ENCODE measurements around the gene CERS4. TPM values are rescaled to one million over a fixed set of nuclear protein-coding genes. Genes with fewer than 3 reads are reported as not detected.

Gene CERS4
- total and polyA plus RNA-seq, 11 donors, result 11.1 to 37.7 (median 20.6) TPM

DNA sequence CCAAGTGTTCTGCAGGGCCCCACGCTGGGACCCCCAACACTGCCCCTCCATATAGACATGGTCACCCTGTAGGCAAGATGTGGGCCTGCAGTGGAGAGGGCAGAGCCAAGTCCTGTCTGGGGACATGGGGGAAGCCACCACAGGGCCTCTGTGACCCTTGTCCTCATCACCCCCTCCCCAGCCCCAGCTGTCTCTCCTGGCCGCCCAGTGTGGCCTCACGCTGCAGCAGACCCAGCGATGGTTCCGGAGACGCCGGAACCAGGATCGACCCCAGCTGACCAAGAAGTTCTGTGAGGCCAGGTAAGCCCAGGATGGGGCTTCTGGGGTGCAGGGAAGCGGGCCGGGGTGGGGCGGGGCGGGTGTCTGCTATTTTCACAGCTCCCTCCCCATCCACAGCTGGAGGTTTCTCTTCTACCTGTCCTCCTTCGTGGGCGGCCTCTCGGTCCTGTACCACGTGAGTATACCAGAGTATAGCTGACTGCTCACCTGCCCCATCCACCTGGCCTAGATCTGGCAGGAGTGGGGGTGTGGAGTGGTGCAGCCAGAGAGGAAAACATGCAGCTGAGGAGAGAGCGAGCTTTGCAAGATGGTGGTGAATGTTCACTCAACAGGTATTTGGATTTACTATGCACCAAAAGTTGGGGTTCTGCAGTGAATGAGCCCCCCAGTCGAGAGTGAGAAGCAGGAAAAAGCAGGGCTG is 46.4 kb downstream of the CERS4 start:
- ATAC-seq (no peak), DNase-seq (no peak)
- Histone ChIP-seq H3K9me3 (no peaks in the 10 kb centered on the region), H3K27ac (no peak overlapping the region), H3K4me1 (peaks cover 0 to 21% (median 4%) of the 10 kb centered on the region in 12 donors), H3K4me3 (no peak overlapping the region), H3K36me3 (peaks cover 0 to 43% (median 22%) of the 10 kb centered on the region in 9 donors), H3K27me3 (no peaks in the 10 kb centered on the region)
- TF ChIP-seq, protein P1, sequence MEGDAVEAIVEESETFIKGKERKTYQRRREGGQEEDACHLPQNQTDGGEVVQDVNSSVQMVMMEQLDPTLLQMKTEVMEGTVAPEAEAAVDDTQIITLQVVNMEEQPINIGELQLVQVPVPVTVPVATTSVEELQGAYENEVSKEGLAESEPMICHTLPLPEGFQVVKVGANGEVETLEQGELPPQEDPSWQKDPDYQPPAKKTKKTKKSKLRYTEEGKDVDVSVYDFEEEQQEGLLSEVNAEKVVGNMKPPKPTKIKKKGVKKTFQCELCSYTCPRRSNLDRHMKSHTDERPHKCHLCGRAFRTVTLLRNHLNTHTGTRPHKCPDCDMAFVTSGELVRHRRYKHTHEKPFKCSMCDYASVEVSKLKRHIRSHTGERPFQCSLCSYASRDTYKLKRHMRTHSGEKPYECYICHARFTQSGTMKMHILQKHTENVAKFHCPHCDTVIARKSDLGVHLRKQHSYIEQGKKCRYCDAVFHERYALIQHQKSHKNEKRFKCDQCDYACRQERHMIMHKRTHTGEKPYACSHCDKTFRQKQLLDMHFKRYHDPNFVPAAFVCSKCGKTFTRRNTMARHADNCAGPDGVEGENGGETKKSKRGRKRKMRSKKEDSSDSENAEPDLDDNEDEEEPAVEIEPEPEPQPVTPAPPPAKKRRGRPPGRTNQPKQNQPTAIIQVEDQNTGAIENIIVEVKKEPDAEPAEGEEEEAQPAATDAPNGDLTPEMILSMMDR (IDR thresholded peaks at IDR 0.05), result no peak
- TF ChIP-seq POLR2A (IDR thresholded peaks at IDR 0.05), result no peak
- 83 to 94% (median 87%) methylated on average over 14 to 18 of the region's 18 CpGs for WGBS, 4 donors
- intact Hi-C loops (cut with DNase I), result loop anchor here in 8 of 10 donors (5.0 to 10.0 kb wide), 5 partner anchors 251 to 401 kb away; partner anchors contain the start of gene ELAVL1 (in 6 of the 8)

DNA sequence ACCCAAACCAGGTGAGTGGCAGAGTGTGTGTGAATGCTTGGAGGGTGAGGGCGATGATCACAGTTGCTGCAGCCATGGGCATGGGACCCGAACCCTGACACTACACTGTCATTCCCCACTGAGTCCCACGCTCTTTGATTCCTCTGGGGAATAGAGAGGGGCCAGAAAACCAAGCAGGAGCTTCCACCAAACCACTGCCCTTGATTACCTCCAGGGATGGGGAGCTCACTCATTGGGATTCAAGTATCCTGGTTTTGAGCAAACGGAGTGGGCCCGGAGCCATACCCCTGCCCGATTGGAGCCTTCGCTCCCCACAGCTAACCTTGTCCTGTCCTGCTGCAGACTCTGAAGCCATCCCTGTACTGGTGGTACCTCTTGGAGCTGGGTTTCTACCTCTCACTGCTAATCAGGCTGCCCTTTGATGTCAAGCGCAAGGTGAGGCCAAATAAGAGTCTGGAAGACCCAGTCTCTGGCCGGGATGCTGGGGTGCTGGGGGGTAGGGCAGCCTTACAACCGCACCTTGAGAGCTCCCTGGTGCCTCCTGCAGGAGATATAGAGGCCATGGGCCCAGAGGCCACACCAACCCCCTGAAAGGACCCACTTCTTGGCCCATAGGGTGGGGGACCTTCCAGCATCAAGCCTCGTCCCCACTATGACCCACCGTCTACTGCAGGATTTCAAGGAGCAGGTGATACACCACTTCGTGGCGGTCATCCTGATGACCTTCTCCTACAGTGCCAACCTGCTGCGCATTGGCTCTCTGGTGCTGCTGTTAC is 47.3 kb downstream of the CERS4 start:
- Histone ChIP-seq H3K36me3 (peaks cover 0 to 44% (median 22%) of the 10 kb centered on the region in 9 donors), H3K27me3 (no peaks in the 10 kb centered on the region), H3K9me3 (no peaks in the 10 kb centered on the region), H3K27ac (no peak overlapping the region), H3K4me3 (no peak overlapping the region), H3K4me1 (peaks cover 0 to 20% (median 2%) of the 10 kb centered on the region in 12 donors)
- ATAC-seq, result no peak
- no peak for DNase-seq
- WGBS, 4 donors, result 95 to 96% (median 95%) methylated on average over 13 to 15 of the region's 15 CpGs
- no peak for TF ChIP-seq POLR2A (IDR thresholded peaks at IDR 0.05)
- TF ChIP-seq, protein P1 (IDR thresholded peaks at IDR 0.05), result no peak
- intact Hi-C loops (cut with DNase I), result loop anchor here in 8 of 10 donors (5.0 to 10.0 kb wide), 5 partner anchors 252 to 402 kb away; partner anchors contain the start of gene ELAVL1 (in 6 of the 8)

DNA sequence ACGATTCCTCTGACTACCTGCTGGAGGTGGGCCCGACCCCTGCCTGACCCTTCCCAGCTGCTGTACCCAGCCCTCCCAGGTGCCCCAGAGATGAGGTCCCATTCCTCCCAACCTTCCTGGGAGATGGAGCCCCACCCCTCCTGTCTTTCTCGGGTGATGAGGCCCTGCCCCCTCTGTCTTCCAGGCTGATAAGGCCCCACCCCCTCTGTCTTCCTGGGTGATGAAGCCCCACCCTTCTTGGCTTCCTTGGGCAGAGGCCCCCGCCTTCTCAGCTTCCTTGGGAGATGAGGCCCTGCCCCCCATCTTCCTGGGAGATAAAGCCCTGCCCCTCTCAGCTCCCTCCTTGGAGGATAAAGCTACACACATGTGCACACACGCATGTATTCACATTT is 47.9 kb downstream of the CERS4 start:
- intact Hi-C loops (cut with DNase I), result loop anchor here in 8 of 10 donors (5.0 to 10.0 kb wide), 5 partner anchors 252 to 402 kb away; partner anchors contain the start of gene ELAVL1 (in 6 of the 8)
- 45 to 68% (median 62%) methylated on average over 5 of the region's 5 CpGs for WGBS, 4 donors
- Histone ChIP-seq H3K4me3 (no peak overlapping the region), H3K4me1 (peaks cover 0 to 16% (median 0%) of the 10 kb centered on the region in 12 donors), H3K27me3 (no peaks in the 10 kb centered on the region), H3K9me3 (no peaks in the 10 kb centered on the region), H3K36me3 (peaks cover 0 to 50% (median 28%) of the 10 kb centered on the region in 9 donors), H3K27ac (no peak overlapping the region)
- TF ChIP-seq, protein P1 (IDR thresholded peaks at IDR 0.05), result no peak
- no peak for TF ChIP-seq POLR2A (IDR thresholded peaks at IDR 0.05)
- ATAC-seq (no peak), DNase-seq (no peak)
